GM19193 (cell line): ENCODE measurements around the gene EFEMP2.

Source experiments
- POLR2A ChIP-seq: IDR thresholded peaks from 4 replicates; pipeline ENCODE4 v1.6.1; 2011; ENCODE audit not compliant: insufficient read depth, insufficient read length; ENCODE audit errors: extremely low read depth

The EFEMP2 gene

DNA sequence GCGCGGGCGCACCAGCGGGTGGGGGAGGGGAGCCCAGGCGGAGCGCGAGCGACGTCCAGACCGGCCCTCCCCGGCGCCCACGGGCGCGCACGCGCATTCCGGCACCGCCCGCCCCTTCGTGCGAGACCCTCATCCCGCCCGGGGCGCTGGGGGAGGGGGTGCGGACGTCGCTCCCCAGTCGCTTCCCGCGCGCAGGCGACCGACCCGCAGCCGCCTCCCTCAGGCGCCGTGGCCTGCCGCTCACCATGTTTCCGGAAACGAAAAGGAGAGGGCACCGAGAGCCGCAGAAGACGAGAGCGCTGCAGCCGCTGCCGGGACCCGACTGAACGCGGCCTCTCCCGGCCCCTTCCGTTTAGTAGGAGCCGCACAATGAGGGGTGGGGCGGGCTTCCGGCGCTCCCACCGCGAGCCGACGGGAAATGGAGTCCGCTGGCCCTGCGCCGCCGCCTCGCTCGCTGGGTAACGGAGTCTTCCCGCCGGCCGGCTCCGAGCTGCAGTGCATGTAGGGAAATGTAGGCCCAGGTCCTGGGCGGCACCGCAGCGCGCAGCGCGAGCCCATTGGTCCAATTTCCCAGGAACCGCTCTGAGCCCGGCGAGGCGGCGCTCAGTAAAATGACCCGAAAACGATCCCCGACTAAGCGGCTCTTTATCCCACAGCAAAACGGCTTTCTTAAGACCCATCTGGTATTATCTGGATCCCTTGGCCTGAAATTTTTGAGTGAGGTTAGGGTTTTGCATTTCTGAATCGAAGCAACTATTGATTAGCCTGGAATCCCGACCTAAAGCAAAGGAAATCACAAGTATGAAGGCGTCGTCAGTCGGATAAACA lies 14.5 kb downstream of the EFEMP2 start, which contains the start of gene CFL1:
Gene CFL1 (minus strand): TSS at position 328 of the 828 bp plus-strand sequence. CDS start 81 bp downstream, at position 247.
- peak; percentile 99 for TF ChIP-seq POLR2A

GRCh38 chr11:65857500-65857852 lies 15.1 kb downstream of the EFEMP2 start:
- TF ChIP-seq POLR2A = no peak

- TF ChIP-seq POLR2A = peak; percentile 58
Observed at GRCh38 chr11:65856689-65857499, 15.7 kb downstream of the EFEMP2 start.

DNA sequence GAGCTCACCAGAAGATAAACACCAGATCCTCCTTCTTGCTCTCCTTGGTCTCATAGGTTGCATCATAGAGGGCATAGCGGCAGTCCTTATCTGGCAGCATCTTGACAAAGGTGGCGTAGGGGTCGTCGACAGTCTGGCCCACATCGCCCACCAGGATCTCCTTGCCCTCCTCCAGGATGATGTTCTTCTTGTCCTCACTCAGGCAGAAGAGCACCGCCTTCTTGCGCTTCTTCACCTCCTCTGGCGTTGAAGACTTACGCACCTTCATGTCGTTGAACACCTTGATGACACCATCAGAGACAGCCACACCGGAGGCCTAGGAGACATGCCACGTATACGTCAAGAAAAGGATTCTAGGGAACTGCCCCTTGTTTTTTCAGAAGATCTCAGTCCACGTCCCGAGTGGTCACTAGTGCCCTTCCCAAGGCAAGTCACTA lies 16.7 kb downstream of the EFEMP2 start:
- peak; percentile 10 for TF ChIP-seq POLR2A

DNA sequence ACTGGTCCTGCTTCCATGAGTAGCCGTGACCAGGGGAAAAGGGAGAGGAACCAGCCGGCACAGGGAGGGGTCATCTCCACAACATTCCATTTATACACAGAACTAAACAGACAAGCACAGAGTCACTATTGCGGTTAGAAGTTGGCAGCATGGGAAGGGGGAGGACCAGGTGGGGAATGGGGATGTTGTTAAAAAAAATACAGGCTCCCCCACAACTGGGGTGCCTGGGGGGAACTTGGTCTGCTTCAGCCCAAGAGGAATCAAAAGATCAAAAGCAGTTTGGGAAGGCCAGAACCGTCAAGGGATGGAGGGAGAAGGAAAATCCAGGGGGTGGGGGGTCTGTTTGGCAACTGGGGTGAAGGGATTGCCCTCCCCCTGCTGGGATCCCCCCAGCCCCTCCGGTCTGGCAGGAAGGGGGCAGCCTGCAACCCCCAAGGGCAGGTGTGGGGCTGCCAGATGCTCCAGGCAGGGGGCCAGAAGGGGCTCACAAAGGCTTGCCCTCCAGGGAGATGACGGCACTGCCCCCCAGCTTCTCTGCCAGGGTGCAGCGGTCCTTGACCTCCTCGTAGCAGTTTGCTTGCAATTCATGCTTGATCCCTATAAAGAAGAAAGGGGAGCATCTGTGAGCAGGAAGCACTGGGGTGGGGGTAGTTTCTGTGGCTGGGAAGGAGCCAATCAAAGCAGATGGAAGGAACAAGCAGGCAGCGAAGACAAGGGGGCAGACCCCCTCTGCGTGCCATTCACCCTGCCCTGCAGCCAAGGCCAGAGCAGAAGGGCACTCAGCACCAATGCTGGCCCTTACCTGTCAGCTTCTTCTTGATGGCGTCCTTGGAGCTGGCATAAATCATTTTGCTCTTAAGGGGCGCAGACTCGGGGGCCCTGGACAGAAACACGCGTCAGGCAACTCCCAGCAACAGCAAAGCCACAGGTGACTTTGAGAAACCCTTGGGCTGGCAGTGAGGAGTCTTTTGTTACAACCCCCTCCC lies 17.5 kb downstream of the EFEMP2 start:
- TF ChIP-seq POLR2A = no peak

- TF ChIP-seq POLR2A = no peak
Observed at GRCh38 chr11:65854161-65854592, 18.4 kb downstream of the EFEMP2 start.

- no peak for TF ChIP-seq POLR2A
Observed at GRCh38 chr11:65853246-65853979, 19.2 kb downstream of the EFEMP2 start.

DNA sequence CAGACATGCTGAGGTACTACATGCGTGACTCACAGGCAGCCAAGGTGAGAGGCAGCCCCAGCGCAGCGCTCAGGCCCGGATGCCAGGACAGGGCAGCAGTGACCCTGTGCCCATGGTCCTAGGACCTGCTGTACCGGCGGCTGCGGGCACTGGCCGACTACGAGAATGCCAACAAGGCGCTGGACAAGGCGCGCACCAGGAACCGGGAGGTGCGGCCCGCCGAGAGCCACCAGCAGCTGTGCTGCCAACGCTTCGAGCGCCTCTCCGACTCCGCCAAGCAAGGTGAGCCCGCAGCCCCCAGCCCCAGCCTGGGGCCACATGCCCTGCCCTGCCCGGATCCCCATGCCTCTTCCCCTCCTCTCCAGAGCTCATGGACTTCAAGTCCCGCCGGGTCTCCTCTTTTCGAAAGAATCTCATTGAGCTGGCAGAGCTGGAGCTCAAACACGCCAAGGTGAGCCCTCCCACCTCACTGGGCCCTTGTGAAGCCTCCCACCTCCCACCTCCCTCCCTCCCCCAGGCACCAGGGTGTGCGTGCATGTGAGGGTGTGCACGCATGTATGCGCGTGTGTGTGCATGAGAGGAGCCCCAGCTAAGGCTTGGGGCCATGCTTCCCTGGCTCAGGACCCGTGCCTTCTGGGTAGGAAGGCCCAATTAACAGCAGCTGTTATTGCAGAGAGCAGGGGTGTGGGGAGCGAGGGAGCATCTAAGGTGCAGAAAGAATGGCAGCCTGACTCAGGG lies 19.9 kb downstream of the EFEMP2 start:
- TF ChIP-seq POLR2A = peak; percentile 58

GRCh38 chr11:65851811-65852507 lies 20.6 kb downstream of the EFEMP2 start:
- peak; percentile 48 for TF ChIP-seq POLR2A

DNA sequence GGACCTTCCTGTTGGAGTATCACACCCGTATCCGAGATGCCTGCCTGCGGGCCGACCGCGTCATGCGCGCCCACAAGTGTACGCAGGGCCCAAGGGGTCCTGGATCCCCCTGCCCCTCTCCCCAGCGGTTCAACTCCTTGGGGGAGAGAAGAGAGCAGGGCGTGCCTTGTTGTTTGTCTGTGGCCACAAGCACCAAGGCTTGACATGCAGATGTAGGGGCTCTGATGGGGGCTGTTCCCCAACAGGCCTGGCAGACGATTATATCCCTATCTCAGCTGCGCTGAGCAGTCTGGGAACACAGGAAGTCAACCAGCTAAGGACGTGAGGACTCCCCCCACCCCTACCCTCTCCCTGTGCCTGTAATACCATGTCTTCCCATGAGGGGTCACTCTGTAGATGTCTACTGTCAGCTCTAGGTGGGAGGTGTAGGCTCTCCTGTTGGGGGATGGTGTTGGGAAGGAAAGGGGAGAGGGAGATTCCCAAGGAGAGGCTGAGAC lies 21.5 kb downstream of the EFEMP2 start:
- peak; percentile 31 for TF ChIP-seq POLR2A

DNA sequence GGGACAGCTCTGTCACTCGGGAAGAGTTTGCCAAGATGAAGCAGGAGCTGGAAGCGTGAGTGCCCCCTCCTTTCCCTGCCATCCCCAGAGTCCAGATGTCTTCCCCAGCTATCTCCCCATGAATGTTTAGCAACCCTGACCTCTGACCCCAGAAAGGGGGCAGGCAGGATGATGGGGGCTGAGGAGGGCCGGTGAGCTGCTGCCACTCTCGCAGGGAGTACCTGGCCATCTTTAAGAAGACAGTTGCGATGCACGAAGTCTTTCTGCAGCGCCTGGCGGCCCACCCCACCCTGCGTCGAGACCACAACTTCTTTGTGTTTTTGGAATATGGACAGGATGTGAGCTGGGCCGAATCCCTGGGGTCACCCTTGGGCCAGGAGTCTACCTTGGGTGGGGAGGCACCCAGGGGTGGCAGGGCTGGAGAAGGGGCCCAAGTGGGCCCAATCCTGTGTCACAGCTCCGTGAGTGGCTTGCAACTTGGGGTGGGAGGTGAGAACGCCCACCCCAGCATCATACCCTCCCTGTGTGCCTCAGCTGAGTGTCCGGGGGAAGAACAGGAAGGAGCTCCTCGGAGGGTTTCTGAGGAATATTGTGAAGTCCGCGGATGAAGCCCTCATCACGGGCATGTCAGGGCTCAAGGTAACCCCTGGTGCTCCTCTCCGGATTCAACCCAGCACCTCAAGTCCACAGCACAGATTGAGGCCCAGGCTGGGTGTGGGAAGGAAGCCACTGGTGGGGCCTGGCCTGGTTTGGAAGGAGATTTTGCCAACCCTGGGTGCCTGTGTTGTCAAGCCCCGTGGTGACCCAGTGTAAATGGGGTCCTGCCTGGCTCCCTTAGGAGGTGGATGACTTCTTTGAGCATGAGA lies 22.1 kb downstream of the EFEMP2 start:
- no peak for TF ChIP-seq POLR2A
